NCI-H1417 treated with DMSO at 0.1 percent for 48 hours (cell line): ENCODE results near the gene PRKCD.

ENCODE experiments used
- DNase-seq: peaks from one replicate; lab custom pipeline; 2025; lab: John Stamatoyannopoulos, UW

The PRKCD gene

DNA sequence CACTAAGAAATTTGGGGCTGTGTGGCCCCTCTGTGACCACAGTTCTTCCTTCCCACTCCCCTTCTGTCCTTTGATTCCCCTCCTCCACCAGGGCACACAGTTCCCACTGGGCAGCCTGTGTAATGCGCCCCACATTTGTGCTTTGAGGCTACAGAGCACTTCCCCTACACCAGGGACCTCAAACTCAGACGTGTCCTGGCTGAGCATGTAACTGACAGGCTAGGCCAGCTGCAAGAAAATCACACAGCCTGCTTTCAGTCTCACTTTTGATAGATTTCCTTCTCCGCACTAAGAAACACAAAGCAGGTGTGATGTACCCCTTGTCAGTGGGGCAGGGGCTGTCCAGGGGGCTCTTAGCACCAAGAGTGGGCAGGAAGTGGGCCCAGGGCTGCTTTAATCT lies 29.6 kb downstream of the PRKCD start:
- no peak for DNase-seq

DNA sequence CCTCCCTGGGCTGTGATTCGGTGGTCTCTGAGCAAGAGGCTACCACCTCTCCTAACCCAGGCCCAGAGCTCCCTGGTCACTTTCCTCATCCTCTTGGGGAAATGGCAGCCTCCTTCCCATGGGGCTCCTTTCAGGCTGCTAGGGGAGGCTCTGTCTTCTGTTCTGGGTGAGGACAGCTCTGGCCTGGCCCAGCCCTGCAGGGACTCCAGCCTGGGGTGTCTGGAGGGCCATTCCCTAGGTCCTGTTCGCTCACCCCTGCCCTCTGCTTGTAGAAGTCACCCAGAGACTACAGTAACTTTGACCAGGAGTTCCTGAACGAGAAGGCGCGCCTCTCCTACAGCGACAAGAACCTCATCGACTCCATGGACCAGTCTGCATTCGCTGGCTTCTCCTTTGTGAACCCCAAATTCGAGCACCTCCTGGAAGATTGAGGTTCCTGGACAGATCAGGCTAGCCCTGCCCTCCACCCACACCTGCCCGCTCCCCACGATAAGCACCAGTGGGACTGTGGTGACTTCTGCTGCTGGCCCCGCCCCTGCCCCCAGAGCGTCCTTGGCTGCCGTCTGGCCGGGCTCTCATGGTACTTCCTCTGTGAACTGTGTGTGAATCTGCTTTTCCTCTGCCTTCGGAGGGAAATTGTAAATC lies 30.9 kb downstream of the PRKCD start:
- no peak for DNase-seq

DNA sequence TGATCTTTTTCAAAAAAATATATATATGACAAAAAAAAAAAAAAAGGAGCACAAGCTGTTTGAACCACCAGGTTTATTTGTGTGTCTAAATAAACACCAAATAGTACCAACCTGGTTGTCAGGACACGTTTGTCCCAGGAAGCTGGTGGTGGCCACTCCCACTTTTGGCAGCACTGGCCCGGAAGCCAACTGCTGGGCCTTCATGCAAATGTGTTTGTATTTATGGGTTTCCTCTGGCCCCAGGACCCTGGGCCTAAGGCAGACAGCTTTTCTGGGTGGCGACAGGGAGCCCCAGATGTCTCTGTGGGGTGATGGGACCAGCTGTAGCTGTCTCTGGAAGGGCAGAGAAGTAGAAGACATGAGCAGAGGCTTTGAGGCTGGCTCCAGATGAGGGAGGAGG lies 31.6 kb downstream of the PRKCD start:
- no peak for DNase-seq

DNA sequence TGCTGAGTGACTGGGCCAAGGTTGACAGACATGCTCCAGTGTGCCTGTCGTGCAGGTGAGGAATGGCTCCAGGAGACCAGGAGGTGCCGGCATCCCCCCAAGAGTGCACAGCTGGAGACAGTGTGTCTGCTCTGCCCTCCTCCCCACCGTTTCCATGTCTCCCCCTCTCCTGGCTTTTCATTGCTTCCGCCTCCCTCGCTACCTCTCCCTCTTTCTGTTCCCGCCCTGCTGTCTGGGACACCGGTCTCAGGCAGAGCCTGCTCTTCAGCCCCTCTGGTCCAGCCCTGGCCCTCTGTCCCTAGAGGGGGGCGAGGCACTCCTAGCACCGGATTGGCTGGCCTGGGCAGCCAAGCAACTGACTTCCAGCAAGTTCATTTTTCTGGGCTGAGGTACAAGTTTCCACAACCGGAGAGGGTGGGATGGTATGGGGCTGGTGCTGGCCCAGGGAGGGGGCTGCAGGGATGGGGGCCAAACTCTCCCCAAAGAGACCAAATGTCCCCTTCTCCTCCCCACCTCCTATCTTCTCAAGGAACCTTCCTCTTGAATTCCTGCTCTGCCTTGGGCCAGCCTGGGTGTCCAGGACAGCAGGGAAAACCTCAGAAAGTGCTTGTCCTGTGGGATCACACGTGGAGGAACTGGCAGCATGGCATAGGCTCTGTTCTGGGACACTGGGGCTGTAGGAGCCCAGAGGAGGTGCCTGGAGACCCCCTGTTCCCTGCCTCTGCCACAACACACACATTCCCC lies 32.6 kb downstream of the PRKCD start:
- DNase-seq = no peak

DNA sequence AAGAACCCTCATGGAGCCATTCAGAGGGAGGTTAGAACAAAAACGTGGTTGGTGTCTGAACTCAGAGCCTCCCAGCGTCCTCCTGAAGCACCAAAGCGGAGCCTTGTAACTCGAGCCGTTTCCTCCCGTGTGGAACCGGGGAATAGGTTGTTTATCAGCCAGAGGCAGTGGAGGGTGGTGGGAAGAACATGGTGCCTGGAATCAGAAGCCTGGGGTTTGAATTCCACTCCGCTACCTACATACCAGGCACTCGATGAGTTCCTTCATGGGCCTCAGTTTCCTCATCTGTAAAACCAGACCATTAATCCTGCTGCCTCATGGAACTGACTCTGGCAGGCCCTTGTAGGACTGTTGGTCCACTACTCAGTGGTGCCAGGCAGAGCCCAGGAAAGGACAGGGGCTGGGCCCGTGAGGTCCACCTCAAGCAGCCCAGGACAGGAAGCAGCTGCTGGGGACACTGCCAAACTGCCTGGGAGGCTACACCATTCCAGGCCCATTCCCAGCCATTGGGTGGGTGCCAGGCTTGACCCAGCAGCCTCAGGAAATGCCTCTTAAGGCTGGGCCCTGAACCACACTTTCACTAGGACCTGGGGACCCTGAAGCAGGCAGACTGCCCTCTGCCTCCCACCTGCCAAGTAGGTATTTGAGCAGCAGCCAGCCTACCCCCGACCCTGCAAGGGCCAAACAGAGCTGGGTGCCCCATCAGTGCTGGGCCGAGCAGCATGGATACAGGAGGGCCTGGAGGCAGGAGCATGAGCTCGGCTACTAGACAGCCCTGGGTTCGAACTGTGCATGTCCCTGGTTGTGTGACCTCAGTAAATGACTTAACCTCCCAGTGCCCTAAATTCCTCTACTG lies 33.4 kb downstream of the PRKCD start:
- no peak for DNase-seq

DNA sequence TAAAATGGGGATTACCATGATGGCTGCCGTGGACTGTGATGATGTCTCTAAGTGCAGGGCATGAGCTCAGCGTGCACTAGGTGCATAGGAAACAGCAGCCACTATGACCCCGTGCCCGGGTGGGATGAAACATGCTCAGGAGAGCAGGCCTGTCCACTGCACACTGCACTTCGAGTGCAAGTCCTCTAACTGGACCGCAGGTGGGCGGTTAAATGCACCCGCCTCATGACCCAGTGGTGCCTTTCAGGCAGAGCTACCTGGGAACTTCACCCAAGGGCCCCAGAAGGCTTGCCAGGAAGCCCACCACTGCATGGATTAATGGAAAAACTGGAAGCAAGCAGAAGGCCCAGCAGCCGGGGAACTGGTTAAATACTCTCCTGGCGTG lies 34.0 kb downstream of the PRKCD start:
- no peak for DNase-seq

DNA sequence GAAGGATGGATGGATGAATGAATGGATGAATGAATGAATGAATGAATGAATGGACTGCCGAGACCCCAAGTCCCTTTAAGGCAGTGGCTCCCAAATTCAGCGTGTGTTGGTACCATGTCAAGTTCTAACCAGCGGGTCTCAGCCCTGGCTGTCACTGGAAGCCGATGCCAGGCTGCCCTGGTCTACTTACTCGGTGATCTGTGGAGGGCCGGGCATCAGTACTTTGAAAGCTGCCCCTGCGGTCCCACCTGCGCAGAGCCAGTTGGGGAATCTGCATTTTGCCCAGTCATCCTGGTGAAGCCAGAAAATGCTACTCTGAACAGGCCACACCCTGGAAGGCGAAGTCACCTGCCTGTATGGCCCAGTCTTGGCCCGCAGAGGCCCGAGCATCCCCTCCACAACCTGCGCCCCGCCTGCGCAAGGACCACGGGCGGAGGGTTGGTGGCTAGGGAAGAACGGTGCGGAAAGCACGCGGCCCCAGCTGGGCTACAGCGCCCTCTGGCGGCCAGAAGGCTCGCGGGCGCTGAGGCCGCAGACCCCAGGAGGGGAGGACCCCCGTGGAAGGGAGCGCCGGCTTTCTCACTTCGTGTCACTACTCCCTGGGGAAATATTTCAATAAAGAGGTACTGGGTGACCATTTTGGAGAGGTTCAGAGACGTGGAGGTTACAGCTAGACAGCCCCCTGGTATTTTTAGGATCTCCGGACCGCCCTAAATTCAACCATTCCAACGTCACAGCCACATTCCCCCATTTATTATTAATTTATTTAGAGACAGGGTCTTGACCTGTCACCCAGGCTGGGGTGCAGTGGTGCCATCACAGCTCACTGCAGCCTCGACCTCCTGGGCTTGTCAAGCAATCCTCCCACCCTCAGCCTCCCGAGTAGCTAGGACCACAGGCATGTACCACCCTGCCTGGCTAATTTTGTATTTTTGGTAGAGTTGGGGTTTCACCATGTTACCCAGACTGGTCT lies 34.9 kb downstream of the PRKCD start:
- DNase-seq = no peak

DNA sequence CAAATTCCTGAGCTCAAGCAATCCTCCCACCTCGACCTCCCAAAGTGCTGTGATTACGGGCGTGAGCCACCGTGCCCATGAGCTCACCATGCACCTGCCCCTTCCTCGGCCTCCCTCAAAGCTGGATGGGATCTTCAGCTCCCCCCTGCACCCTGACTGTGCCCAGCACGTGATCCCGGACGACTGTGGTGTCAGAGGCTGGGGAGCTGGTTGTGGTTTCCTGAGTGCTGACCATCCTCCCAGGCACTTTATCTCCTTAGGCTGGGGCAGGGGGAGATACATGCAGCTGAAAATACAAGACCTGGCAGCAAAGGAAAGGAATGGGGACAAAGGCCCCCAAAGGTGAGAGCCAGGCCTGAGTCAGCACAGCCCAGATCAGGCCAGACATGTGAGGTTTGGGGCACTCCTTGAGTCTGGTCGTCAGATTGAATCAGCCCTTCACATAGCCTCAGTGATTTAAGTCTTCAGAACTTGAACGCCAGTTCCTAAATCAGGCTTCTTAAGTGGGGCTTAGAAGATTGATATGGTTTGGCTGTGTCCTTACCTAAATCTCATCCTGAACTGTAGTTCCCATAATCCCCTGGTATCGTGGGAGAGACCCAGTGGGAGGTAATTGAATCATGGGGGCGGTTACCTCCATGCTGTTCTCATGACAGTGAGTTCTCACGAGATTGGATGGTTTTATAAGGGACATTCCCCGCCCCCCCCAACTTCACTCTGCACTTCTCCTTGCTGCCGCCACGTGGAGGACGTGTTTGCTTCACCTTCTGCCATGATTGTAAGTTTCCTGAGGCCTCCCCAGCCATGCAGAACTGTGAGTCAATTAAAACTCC lies 35.8 kb downstream of the PRKCD start:
- DNase-seq = no peak

DNA sequence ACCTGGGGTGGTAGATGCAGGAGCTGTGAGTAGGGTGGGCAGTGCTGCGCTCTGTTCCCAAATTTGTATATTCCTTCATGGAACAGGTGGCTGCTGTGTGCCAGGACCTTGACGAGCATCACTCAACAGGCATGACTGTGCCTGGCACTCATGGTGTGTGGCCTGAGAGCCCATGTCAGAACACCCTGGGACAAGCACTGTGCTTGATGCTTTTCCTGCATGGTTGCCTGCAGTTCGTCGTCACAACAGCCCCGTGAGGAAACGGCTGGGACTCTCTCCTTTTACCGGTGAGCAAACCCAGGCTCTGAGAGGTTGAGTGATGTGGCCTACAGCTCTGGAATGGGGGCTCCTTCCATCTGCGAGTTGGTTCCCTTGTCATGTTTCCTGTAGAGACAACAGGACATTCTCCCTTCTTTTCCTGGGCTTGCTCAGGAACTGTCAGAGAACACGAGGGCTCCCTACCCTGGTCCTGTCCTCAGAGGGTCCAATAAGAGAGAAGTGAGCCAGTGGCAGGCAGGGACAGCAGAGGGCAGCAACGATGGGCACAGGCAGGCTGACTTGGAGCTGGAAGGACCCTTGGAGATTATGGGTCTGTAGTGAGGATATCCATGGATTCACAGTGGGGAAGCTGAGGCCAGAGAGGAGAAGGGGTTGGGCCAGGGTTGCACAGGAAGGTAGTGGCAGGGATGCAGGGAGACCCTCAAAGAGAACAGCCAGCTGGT lies 37.4 kb downstream of the PRKCD start:
- no peak for DNase-seq

DNA sequence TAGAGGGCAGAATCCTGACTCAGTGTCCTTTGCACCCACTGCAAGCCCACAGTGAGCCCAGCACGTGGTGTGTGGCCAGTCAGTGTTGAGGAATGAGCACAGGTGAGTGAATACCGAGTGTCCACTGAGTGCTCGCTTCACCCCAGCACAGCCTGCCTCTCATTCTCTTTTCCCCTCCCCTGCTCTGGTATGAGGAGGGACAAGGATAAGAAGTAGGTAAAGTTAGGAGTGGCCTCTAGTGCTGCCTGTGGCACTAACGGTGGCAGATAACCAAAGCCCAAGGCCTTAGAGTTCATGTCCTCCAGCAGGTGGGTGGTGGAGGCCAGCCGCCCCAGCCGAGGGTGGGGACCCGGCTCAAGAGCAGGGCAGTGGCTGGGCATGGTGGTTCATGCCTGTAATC lies 38.0 kb downstream of the PRKCD start:
- no peak for DNase-seq

DNA sequence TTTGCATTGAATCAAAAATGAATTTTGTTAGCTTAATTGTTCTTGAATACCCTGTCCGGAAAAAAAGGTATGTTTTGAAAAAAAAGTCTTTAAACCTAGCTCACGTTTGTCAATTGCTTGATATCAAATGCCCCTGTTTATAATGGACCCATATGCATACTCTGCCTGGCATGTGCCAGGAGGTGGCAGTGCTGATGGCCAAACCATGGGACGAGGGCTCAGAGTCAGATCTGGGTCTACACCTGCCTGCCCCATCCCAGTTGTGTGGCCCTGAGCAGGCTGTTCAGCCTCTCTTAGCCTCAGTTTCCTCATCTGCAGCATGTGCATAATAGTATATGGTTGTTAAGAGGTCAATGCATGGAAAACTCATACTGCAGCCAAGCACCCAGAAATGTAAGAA lies 38.8 kb downstream of the PRKCD start:
- DNase-seq = no peak

DNA sequence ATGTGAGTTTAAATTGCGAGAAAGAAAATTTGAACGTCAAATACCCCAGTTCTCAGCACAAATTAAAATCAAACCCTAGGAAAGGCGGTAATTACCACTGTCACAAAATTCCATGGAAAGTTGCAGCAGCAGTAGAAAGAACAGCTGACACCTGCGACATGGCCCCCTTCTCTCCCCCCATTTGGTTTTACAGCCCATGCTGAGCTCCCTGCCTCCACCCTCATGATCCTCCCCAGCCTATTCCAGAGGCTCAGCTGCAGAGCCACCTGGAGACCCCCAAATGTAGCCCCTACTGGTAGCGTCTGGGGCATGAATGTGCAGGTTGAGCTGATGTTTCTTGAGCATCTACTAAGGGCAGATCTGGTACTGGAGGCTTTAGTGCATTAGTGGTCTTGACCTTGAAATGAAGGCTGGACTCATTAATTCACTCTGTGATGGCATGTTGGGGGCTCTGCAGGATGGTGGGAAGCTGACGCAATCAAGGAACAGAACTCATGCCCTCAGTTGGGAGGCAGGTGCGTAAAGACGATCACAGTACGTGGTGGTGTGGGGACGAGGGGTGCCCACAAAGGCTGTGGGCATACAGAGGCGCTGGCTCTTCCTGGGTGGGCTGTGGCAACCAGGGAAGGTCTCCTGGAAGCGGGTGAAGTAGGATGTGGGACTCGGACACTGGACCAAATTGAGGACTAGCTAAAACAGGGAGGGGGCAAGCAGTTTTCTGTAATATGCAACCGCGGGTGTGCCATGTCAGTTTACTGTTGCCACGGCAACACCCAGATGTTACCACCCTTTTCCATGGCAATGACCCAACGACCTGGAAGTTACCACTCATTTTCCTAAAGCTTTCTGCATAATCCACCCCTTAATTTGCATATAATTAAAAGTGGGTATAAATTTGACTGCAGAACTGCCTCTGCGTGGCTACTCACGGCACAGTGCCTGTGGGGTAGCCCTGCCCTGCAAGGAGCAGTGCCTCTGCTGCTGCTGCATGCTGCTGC lies 39.8 kb downstream of the PRKCD start:
- DNase-seq = no peak

DNA sequence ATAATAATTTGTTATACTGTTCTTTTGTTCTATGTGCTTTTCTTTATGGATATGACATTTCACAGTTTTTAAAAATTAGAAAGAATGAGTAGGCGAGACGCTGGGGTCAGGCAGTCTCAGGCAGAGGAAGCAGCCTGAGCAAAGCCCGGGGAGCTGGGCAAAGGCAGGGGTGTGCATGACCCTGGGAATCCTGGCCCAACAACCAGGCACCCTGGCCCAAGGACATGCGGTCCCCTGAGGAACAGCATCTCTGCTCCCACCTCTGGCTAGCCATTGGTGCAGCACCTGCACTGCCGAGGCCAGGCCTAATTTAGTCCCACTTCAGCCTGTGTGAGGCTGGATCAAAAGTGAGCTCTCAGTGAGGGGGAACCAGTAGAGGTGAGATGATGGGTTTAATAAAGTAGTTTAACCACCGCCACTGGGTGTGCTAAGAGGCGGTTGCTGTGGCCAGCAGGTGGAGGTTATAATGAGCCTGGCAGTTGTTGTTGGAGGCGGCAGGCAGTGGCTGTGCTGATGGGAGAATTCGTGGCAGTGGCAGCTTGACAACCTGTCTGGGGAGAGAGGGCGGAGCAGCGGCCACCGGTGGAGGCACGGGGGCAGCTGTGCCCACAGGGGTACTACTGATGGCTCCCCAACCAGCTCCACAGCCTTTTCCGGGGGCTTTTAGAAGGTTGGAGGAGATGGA lies 41.5 kb downstream of the PRKCD start:
- no peak for DNase-seq

DNA sequence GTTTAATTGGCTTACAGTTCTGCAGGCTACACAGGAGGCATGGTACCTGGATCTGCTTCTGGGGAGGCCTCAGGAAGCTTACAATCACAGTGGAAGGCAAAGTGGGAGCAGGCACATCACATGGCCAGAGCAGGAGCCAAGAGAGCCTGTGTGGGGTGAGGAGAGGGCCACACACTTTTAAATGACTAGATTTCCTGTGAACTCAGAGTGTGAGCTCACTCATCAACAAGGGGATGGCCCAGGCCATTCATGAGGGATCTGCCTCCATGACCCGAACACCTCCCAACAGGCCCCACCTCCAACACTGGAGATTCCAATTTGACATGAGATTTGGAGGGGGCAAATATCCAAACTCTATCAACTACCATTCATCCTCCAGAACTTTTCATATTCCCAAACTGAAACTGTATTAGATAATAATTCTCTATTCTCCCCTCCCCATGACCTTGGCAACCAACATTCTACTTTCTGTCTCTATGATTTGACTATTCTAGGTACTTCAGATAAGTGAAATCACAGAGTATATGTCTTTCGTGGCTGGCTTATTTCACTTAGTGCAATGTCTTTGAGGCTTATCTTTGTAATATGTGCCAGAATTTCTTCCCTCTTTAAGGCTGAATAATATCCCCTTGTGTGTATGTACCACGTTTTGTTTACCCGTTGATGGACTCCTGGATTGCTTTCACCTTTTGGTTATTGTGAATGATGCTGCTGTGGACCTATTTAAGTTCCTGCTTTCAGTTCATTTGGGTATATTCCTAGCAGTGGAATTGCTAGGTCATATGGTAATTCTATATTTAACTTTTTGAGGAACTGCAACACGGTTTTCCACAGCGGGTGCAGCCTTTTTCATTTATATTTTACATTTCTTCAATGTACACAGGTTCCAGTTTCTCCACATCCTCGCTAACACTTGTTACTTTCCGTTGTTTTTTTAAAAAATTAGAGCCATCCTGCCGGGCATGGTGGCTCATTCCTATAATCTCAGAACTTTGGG lies 51.0 kb downstream of the PRKCD start:
- no peak for DNase-seq

DNA sequence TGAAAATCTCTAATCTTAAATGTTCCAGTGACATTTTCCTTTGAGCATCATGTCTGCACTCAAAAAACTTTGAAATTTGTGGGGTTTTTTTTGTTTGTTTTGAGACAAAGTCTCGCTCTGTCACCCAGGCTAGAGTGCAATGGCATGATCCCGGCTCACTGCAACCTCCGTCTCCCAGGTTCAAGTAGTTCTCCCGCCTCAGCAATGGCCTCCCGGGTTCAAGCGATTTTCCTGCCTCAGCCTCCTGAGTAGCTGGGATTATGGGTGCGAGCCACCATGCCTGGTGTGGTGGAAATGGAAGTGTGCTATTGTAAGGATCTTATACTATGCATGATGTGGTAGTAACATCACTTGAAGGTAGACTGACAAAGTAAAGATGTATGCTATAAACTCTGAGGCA lies 52.3 kb downstream of the PRKCD start:
- DNase-seq = no peak

DNA sequence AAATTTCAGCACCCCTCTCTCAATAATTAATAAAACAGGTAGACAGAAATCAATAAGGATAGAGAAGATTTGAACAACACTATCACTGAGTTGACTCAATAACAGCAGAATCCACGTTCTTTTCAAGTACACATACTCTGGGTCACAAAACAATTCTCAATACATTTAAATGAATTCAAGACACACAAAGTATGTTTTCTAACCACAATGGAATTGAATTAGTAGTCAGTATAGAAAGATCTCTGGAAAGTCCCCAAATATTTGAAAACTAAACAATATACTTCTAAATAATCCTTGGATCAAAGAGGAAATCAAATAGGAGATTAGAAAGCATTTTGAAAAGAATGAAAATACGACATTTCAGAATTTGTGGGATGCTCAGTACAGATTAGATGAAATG lies 54.8 kb downstream of the PRKCD start:
- no peak for DNase-seq

DNA sequence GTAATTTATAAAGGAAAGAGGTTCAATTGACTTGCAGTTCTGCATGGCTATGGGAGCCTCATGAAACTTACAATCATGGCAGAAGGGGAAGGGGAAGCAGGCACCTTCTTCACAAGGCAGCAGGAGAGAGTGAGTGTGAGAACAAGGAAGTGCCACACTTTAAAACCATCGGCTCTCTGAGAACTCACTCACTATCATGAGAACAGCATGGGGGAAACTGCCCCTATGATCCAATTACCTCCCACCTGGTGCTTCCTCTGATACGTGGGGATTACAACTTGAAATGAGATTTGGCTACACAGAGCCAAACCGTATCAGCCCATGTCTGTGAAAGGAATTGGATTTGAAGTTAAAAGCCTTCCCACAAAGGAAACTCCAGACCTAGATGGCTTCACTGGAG lies 55.7 kb downstream of the PRKCD start:
- DNase-seq = no peak
